Loucy (cell line): ENCODE data around the gene TRIM67.

Experiments
- CTCF ChIP-seq: fragments of 200-600 bp; sonication (generic); conservative IDR thresholded peaks from 2 replicates; pipeline ENCODE4 v1.5.1; 2014; ENCODE audit warnings: mild to moderate bottlenecking, antibody characterized with exemption, low read length
- EZH2phosphoT487 ChIP-seq: fragments of 200-600 bp; IDR thresholded peaks from 2 replicates; pipeline ENCODE4 v1.6.1; 2018; ENCODE audit warnings: antibody characterized with exemption, mild to moderate bottlenecking, moderate library complexity, borderline replicate concordance

- TF ChIP-seq CTCF (no peak), EZH2phosphoT487 (no peak)
Measured at GRCh38 chr1:231260351-231260750, 98.5 kb downstream of the TRIM67 start.
